ENCODE data around the gene PSMD5.

DNA sequence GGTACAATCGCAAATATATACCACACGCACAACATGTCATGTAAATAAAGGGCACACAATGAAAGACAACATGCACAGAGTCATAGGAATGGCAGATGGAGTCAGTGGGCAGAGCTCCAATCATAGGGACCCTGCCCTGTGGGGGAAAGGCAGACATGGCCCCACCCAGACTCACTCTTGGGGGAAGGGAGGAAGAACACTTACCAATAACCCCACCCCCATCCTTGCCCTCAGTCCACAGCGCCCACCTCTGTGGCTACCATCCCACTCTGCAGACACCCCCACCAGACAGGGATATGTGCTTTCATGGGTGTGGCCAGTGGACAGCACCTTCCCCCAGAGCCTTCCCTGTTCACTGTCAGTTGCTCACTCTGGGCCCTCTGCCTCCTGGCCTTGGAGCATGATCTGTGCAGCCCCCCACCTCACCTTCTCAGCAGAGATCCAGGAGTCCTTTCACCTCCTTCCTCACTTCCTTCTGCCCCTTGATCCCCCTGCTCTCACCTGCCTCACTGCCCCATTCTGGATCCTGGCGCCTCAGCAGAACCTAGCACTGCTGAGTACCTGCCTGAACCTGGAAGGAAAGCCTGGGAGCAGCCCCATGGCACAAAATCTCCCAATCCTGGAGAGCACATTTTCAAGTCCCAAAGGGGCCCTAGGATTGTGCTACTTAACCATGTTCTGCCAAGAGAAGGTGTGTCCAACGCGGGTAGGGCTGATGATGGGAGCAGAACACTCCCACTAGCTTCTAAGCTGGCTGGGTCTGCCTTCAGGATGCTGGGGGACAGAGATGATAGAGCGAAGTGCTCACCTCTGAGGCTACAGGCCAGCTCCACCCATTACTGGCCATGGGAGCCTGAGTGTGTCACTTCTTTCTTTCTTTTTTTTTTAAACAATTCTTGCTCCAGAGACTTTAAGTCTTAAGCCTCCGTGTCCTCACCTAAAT, 35.7 kb upstream of the PSMD5 start:
- TF ChIP-seq, protein P1, sequence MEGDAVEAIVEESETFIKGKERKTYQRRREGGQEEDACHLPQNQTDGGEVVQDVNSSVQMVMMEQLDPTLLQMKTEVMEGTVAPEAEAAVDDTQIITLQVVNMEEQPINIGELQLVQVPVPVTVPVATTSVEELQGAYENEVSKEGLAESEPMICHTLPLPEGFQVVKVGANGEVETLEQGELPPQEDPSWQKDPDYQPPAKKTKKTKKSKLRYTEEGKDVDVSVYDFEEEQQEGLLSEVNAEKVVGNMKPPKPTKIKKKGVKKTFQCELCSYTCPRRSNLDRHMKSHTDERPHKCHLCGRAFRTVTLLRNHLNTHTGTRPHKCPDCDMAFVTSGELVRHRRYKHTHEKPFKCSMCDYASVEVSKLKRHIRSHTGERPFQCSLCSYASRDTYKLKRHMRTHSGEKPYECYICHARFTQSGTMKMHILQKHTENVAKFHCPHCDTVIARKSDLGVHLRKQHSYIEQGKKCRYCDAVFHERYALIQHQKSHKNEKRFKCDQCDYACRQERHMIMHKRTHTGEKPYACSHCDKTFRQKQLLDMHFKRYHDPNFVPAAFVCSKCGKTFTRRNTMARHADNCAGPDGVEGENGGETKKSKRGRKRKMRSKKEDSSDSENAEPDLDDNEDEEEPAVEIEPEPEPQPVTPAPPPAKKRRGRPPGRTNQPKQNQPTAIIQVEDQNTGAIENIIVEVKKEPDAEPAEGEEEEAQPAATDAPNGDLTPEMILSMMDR (conservative IDR thresholded peaks at IDR 0.05; ENCODE audit: low read length): no peak
- TF ChIP-seq EZH2phosphoT487 (IDR thresholded peaks at IDR 0.05; ENCODE audit: borderline replicate concordance): no peak
